ENCODE measurements around the gene FILIP1L.

FILIP1L gene

GRCh38 chr3:99870712-99871111 lies 243.6 kb downstream of the FILIP1L start:
- Histone ChIP-seq H3K36me3 (ENCODE audit: control insufficient read depth, insufficient read depth, low read length) (no peaks in the 10 kb centered on the region), H3K27ac (ENCODE audit: low read depth, low read length) (no peak overlapping the region), H3K9me3 (ENCODE audit: control insufficient read depth, insufficient read depth, low read length) (no peaks in the 10 kb centered on the region), H3K9ac (ENCODE audit: low read depth, low read length) (no peak overlapping the region), H3K4me3 (ENCODE audit: low read depth, low read length) (no peak overlapping the region), H3K27me3 (ENCODE audit: control insufficient read depth, insufficient read depth, low read length) (peaks cover 88% of the 10 kb centered on the region), H3K4me1 (ENCODE audit: control insufficient read depth, insufficient read depth, low read length) (peaks cover 31% of the 10 kb centered on the region)

DNA sequence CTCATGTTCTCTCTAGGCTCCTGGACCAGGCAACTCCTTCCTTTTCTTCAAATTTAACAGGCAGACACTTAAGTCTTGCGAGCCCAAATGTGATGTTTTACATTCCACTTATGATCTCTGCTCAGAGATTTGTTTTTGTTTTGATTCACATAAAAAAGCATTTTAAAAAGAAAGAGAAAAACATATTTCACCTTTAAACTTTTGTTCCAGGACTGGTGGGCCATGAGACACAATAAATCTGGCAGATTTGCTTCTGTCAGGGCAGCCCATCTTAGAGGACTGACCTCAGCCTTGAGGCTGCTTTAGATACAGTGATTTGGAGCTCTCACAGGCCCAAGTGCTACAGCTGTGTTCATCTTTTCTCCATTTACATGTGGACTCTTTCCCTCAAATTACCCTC lies 244.7 kb downstream of the FILIP1L start:
- Histone ChIP-seq H3K27ac (ENCODE audit: low read depth, low read length) (no peak overlapping the region), H3K4me1 (ENCODE audit: control insufficient read depth, insufficient read depth, low read length) (peaks cover 21% of the 10 kb centered on the region; the same call in 1 of the 2 replicates), H3K4me3 (ENCODE audit: low read depth, low read length) (no peak overlapping the region), H3K36me3 (ENCODE audit: control insufficient read depth, insufficient read depth, low read length) (no peaks in the 10 kb centered on the region), H3K9me3 (ENCODE audit: control insufficient read depth, insufficient read depth, low read length) (no peaks in the 10 kb centered on the region), H3K27me3 (ENCODE audit: control insufficient read depth, insufficient read depth, low read length) (peaks cover 78% of the 10 kb centered on the region), H3K9ac (ENCODE audit: low read depth, low read length) (no peak overlapping the region)

DNA sequence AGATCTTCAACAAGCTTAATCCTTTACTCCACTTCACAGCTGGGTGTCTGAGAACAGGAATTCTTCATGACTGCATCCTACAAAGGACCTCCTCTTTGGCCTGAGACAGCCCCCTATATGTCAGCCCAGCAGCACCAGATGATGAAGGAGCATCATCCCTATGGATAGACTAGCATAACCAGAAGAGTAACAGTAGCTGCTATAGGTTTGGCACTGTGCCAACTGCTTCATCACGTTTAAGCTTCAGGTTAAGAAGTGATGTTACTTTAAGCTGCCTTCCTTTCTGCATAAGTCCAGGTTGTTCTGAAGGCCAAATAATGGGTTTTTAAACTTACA lies 246.0 kb downstream of the FILIP1L start:
- H3K4me3 ChIP-seq (ENCODE audit: low read depth, low read length): no peak overlapping the region
- H3K4me1 ChIP-seq (ENCODE audit: control insufficient read depth, insufficient read depth, low read length): peaks cover 18% of the 10 kb centered on the region; the same call in 1 of the 2 replicates
- H3K27me3 ChIP-seq (ENCODE audit: control insufficient read depth, insufficient read depth, low read length): peaks cover 64% of the 10 kb centered on the region
- no peak overlapping the region for H3K9ac ChIP-seq (ENCODE audit: low read depth, low read length)
- H3K36me3 ChIP-seq (ENCODE audit: control insufficient read depth, insufficient read depth, low read length): no peaks in the 10 kb centered on the region
- no peak overlapping the region for H3K27ac ChIP-seq (ENCODE audit: low read depth, low read length)
- no peaks in the 10 kb centered on the region for H3K9me3 ChIP-seq (ENCODE audit: control insufficient read depth, insufficient read depth, low read length)

DNA sequence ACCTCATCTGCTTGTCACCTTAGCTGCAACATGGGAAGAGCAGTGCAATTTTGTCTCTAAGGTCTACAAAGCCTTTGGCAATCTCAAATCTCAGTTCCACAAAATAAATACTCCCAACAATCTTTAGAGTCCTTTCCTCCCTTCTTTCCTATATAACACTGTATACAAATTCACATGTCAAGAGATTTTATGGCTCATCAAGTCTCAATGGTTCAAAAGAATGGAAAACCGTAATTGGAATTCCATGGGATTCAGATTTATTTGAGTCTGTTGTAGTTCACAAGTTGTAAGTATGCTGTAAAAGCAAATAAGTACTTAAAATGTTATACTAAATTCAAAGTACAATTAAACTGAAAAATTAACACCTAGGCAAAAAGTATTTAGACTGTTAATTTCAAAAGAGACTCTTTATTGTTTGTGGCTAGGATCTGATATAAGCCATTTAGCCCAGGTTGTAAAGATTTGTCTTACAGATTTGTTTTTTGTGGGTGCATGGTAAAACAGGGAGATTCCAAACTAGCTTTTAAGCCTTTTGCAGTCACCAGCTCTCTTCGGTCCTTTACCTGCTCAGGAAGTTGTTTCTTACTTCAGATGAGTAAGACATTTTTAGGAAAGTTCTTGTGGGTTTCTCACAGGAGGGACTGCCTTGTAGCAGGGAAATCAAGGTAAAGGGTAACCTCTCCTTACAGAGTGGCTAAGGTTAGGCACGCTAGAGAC lies 246.5 kb downstream of the FILIP1L start:
- Histone ChIP-seq H3K36me3 (ENCODE audit: control insufficient read depth, insufficient read depth, low read length) (no peaks in the 10 kb centered on the region), H3K9me3 (ENCODE audit: control insufficient read depth, insufficient read depth, low read length) (no peaks in the 10 kb centered on the region), H3K27ac (ENCODE audit: low read depth, low read length) (no peak overlapping the region), H3K9ac (ENCODE audit: low read depth, low read length) (no peak overlapping the region), H3K4me1 (ENCODE audit: control insufficient read depth, insufficient read depth, low read length) (peaks cover 18% of the 10 kb centered on the region; the same call in 1 of the 2 replicates), H3K27me3 (ENCODE audit: control insufficient read depth, insufficient read depth, low read length) (peaks cover 59% of the 10 kb centered on the region), H3K4me3 (ENCODE audit: low read depth, low read length) (no peak overlapping the region)

GRCh38 chr3:99866261-99866761 lies 248.0 kb downstream of the FILIP1L start:
- H3K9ac ChIP-seq (ENCODE audit: low read depth, low read length): no peak overlapping the region
- H3K27ac ChIP-seq (ENCODE audit: low read depth, low read length): no peak overlapping the region
- no peaks in the 10 kb centered on the region for H3K9me3 ChIP-seq (ENCODE audit: control insufficient read depth, insufficient read depth, low read length)
- no peak overlapping the region for H3K4me3 ChIP-seq (ENCODE audit: low read depth, low read length)
- peaks cover 11% of the 10 kb centered on the region; the same call in 1 of the 2 replicates for H3K4me1 ChIP-seq (ENCODE audit: control insufficient read depth, insufficient read depth, low read length)
- H3K36me3 ChIP-seq (ENCODE audit: control insufficient read depth, insufficient read depth, low read length): no peaks in the 10 kb centered on the region
- peaks cover 52% of the 10 kb centered on the region for H3K27me3 ChIP-seq (ENCODE audit: control insufficient read depth, insufficient read depth, low read length)

GRCh38 chr3:99865321-99865720 lies 249.0 kb downstream of the FILIP1L start:
- Histone ChIP-seq H3K27me3 (ENCODE audit: control insufficient read depth, insufficient read depth, low read length) (peaks cover 42% of the 10 kb centered on the region), H3K36me3 (ENCODE audit: control insufficient read depth, insufficient read depth, low read length) (no peaks in the 10 kb centered on the region), H3K9ac (ENCODE audit: low read depth, low read length) (no peak overlapping the region), H3K27ac (ENCODE audit: low read depth, low read length) (no peak overlapping the region), H3K4me3 (ENCODE audit: low read depth, low read length) (no peak overlapping the region), H3K4me1 (ENCODE audit: control insufficient read depth, insufficient read depth, low read length) (peaks cover 10% of the 10 kb centered on the region; the same call in 1 of the 2 replicates), H3K9me3 (ENCODE audit: control insufficient read depth, insufficient read depth, low read length) (no peaks in the 10 kb centered on the region)

DNA sequence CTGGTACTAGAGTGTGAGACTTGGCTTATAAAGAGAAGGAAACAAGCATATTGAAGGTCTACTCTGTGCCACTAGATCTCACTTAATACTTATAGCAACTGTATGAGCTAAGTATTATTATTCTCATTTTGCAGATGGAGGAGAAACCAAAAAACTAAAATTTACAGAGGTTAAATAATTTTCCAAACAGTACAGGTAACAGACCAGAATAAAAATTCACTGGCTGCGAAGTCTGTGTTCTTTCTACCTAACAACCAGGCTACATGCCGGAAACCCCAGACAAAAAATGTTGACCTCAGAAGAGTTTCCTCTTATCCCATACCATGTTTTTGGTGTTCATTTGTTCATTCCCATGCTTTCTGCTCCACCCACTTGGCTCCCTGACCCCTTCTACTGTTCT lies 250.0 kb downstream of the FILIP1L start:
- no peak overlapping the region for H3K9ac ChIP-seq (ENCODE audit: low read depth, low read length)
- H3K4me3 ChIP-seq (ENCODE audit: low read depth, low read length): no peak overlapping the region
- H3K27ac ChIP-seq (ENCODE audit: low read depth, low read length): no peak overlapping the region
- peaks cover 10% of the 10 kb centered on the region; the same call in 1 of the 2 replicates for H3K4me1 ChIP-seq (ENCODE audit: control insufficient read depth, insufficient read depth, low read length)
- H3K27me3 ChIP-seq (ENCODE audit: control insufficient read depth, insufficient read depth, low read length): peaks cover 33% of the 10 kb centered on the region
- H3K36me3 ChIP-seq (ENCODE audit: control insufficient read depth, insufficient read depth, low read length): no peaks in the 10 kb centered on the region
- no peaks in the 10 kb centered on the region for H3K9me3 ChIP-seq (ENCODE audit: control insufficient read depth, insufficient read depth, low read length)

DNA sequence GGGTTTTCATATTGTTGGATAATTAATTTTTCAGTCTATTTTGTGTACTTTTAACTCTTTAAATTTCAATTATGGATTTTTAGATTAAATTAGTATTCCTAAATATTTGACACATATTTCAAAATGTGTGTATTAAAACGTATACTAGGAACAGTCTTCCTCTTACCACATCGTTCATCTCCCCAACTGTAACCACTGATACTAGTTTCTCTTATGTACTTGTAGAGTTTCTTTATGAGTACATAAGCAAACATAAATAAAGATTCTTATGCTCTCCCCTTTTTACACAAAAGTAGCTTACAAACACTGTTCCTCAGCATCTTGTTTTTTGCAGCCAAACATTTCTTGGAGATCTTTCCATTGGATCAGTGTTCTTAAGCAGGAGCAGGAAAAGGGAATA lies 250.7 kb downstream of the FILIP1L start:
- Histone ChIP-seq H3K36me3 (ENCODE audit: control insufficient read depth, insufficient read depth, low read length) (no peaks in the 10 kb centered on the region), H3K9ac (ENCODE audit: low read depth, low read length) (no peak overlapping the region), H3K4me3 (ENCODE audit: low read depth, low read length) (no peak overlapping the region), H3K27me3 (ENCODE audit: control insufficient read depth, insufficient read depth, low read length) (peaks cover 28% of the 10 kb centered on the region), H3K4me1 (ENCODE audit: control insufficient read depth, insufficient read depth, low read length) (peaks cover 10% of the 10 kb centered on the region; the same call in 1 of the 2 replicates), H3K9me3 (ENCODE audit: control insufficient read depth, insufficient read depth, low read length) (no peaks in the 10 kb centered on the region), H3K27ac (ENCODE audit: low read depth, low read length) (no peak overlapping the region)

DNA sequence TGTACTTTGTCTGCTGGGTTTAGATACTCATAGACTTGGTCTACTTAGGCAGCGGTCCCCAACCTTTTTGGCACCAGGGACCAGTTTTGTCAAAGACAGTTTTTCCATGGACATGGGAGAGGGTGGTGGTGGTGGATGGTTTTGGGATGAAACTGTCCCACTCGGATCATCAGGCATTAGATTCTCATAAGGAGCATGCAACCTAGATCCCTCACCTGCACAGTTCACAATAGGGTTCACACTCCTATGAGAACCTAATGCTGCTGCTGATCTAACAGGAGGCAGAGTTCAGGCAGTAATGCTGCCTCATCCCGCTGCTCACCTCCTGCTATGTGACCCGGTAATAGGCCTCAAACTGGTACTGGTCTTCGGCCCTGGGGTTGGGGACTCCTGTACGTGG lies 251.3 kb downstream of the FILIP1L start:
- H3K36me3 ChIP-seq (ENCODE audit: control insufficient read depth, insufficient read depth, low read length): no peaks in the 10 kb centered on the region
- H3K4me3 ChIP-seq (ENCODE audit: low read depth, low read length): no peak overlapping the region
- H3K4me1 ChIP-seq (ENCODE audit: control insufficient read depth, insufficient read depth, low read length): peaks cover 10% of the 10 kb centered on the region; the same call in 1 of the 2 replicates
- no peak overlapping the region for H3K27ac ChIP-seq (ENCODE audit: low read depth, low read length)
- no peaks in the 10 kb centered on the region for H3K9me3 ChIP-seq (ENCODE audit: control insufficient read depth, insufficient read depth, low read length)
- peaks cover 22% of the 10 kb centered on the region for H3K27me3 ChIP-seq (ENCODE audit: control insufficient read depth, insufficient read depth, low read length)
- no peak overlapping the region for H3K9ac ChIP-seq (ENCODE audit: low read depth, low read length)

DNA sequence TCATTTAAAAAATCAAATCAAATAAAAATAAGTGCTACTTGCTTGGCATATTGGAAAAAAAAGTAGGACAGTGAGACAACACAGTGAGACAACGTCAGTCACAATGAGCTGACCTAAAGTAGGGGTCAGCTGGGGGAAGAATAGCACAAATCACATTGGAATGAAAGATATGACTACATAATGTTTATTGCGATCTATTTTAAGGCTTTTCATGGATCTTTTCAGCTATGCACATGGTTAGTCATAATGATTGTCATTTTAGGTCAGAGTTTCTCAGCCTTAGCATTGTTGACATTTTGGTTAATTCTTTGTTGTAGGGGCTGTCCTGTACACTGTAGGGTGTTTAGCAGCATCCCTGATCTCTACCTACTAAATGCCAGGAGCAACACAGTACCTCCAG lies 252.1 kb downstream of the FILIP1L start:
- no peak overlapping the region for H3K27ac ChIP-seq (ENCODE audit: low read depth, low read length)
- no peaks in the 10 kb centered on the region for H3K36me3 ChIP-seq (ENCODE audit: control insufficient read depth, insufficient read depth, low read length)
- no peak overlapping the region for H3K4me3 ChIP-seq (ENCODE audit: low read depth, low read length)
- no peak overlapping the region for H3K9ac ChIP-seq (ENCODE audit: low read depth, low read length)
- no peaks in the 10 kb centered on the region for H3K9me3 ChIP-seq (ENCODE audit: control insufficient read depth, insufficient read depth, low read length)
- peaks cover 14% of the 10 kb centered on the region for H3K27me3 ChIP-seq (ENCODE audit: control insufficient read depth, insufficient read depth, low read length)
- peaks cover 10% of the 10 kb centered on the region; the same call in 1 of the 2 replicates for H3K4me1 ChIP-seq (ENCODE audit: control insufficient read depth, insufficient read depth, low read length)

DNA sequence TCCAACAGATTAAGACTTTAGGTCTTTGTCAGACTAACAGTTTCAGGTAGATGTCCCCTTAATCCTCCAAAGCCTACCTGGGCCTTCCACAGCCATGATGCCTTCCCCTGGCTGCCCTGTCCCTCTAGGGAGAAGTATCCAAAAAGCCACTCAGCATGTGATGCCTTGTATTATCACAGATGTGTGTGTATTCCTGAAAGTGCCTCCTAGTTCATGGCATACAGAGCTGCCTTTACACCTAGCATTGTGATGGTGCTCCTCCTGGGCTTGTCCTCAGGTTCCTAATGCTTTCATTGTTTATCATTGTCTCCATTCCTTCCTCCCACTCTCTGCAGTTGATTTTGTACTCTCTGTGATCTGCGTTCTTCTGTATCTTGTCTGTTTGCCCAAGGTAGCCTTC lies 253.1 kb downstream of the FILIP1L start:
- Histone ChIP-seq H3K4me3 (ENCODE audit: low read depth, low read length) (no peak overlapping the region), H3K27me3 (ENCODE audit: control insufficient read depth, insufficient read depth, low read length) (peaks cover 5% of the 10 kb centered on the region; the same call in 1 of the 2 replicates), H3K4me1 (ENCODE audit: control insufficient read depth, insufficient read depth, low read length) (peaks cover 2% of the 10 kb centered on the region; the same call in 1 of the 2 replicates), H3K27ac (ENCODE audit: low read depth, low read length) (no peak overlapping the region), H3K9me3 (ENCODE audit: control insufficient read depth, insufficient read depth, low read length) (no peaks in the 10 kb centered on the region), H3K9ac (ENCODE audit: low read depth, low read length) (no peak overlapping the region), H3K36me3 (ENCODE audit: control insufficient read depth, insufficient read depth, low read length) (no peaks in the 10 kb centered on the region)

All from HUES48 (cell line).